Frontal cortex (tissue), 4 donors: Measurements from ENCODE around the gene GIT1. TPM values are rescaled to one million over a fixed set of nuclear protein-coding genes. Genes with fewer than 3 reads are reported as not detected.
A peak's percentile ranks its signal among the peaks of the same experiment; 100 is the strongest.

Experiments
- DNase-seq, 2 donors: peaks; one replicate each; pipeline ENCODE4 v3.0.0; 2012; ENCODE audit warnings: low spot score in 2 of 2
- FAIRE-seq: peaks from 2 replicates; lab custom pipeline; 2012; peaks lifted over from hg19 to GRCh38; lab: Jason Lieb, UNC
- total RNA-seq: library from RNA; depleted of rRNA; stranded (reverse); fragments of >200 nt; gene quantifications from one replicate; pipeline ENCODE4 v1.2.3, GENCODE V29; 2014
- donor health status: control.
- donor health status: control.
- donor health status: control.

GIT1 gene
- total RNA-seq: 30.6 TPM

DNA sequence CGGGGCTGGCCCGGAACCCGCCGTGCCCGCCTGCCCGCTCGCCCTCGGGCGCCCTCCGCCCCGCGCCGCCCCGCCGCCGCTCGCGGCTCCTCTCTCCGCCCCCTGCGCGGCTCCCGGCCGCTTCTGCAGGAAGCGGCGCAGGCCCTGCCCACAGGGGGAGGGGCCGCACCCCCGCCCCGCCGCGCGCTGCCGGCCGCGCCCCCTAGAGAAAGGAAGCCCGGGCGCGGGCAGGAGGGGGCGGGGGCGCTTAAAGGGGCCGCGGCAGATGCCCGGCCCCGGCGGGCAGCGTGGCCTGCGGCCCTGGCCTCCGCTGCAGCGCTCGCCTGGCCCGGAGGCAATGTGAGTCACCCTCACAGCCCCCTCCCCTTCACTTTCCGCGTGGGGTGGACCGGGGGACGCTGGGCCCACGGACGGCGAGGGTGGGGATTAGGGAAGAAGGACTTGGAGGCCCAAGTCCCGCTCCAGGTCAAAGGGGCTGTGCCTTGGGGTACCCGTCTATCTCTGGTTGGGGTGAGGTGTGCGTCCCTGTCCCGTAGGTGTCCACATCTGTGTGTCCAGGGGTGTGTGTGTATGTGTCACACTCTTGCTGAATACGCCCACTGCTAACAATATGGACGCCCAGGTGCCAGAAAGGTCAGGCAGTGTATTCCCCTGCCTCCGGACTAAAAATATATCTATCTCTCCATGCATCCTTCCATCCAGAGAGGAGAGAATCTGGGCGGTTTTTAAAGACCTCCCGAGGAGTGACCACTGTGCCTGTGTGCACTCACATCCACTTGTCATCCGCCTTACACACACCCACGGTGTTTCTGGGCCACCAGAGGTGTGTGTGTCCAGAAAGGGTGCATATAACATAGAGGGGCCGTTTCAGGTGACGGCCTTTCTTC is at the start of gene GIT1:
Gene GIT1, minus strand, starts transcription at position 125 of the 887 bp plus-strand sequence. CDS start 270 bp downstream, outside the sequence.
- no peak for FAIRE-seq

GRCh38 chr17:29633886-29634285 is 44.4 kb upstream of the GIT1 start:
- DNase-seq (no peak), FAIRE-seq (no peak)

More for the DNA sequence above, at the start of gene GIT1:
- peak; percentile 97 to 98 for DNase-seq

DNA sequence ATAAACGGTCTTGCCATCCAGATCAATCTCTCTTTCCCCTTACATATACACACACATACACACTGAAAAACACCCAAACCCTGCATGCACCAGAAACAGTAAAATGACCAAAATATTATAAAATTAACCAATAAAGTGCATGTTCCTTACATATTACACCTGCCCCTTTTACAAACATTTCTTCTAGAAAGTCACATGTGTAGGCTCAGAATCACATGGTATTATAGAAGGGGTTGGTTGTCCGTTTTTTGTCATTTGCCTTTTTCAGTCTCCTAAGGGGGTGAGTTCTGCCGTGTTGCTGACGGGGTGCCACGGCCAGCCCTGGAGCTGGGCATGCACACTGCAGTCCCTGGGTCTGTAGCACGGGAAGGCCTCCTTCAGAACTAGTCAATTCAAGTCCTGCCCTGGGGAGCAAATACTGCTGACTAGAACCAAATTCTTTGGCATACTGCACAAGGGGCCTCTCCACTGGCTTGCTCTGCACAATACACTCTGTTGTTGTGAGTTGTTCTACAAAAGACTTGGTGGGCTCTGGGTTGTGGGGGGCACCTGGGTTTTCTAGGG is 41.3 kb upstream of the GIT1 start:
- DNase-seq: no peak
- FAIRE-seq: no peak

DNA sequence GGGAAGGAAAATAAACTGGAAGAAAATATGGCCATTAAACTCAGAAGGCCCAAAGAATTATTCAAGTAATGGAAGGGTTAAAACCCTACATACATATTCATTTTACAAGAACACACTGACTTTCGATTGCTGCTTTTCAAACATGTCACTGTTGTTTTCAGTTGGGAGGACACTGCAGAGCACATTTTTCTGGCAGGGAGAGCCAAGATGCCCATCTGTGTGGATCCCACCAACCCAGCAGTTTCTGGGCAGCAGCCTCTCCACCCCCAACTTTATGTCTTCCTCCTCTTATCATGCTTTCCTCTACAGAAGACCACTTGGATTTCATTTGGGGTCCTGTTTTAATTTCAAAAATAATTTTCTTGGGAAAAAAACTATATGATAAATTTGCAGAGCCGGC is 40.4 kb upstream of the GIT1 start:
- FAIRE-seq: no peak
- no peak for DNase-seq

- DNase-seq (no peak), FAIRE-seq (no peak)
Measured at GRCh38 chr17:29628644-29629043, 39.2 kb upstream of the GIT1 start.

DNA sequence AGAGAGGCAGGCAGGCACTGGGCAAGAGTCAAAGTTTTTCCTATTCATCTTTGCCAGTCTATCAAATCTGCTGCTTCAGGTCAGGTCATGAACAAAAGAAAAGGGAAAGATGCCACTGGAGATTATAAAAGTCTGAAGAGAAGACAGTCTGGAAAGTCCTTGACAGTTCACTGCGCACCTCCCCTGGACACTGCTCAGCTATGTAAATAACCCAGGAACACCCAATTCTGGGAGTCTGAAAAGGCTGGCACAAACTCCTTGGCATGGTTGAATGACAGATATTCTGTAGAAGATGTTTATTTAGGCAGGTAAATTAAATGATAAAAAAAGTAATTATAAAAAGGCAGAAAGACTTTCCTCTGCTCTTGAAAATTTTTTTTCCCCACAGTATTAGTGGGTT is 38.5 kb upstream of the GIT1 start:
- DNase-seq (no peak), FAIRE-seq (no peak)

GRCh38 chr17:29625037-29625750 is 35.7 kb upstream of the GIT1 start:
- DNase-seq (peak in 1 of 2 donors; percentile 66), FAIRE-seq (no peak)

GRCh38 chr17:29624586-29624985 is 35.1 kb upstream of the GIT1 start:
- FAIRE-seq: no peak

DNA sequence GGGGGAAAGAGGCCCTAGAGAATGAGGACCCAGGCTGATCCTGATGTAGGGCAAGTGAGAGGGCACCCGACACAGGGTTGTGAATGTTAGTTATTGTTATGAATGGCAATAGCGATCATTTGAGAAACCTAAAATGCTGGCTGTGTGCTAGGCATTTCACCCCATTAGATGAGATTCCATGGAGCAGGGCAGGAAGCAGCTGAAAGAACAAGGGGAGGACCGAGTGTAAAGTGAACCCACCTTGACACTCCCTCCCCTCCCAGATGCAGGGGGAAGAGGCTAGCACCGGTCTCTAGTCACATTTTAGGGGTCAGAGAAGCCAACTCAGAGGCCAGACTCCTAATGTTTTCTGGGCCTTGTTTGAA is 33.8 kb upstream of the GIT1 start:
- FAIRE-seq: no peak
- DNase-seq: no peak

More at GRCh38 chr17:29624586-29624985, 35.1 kb upstream of the GIT1 start:
- DNase-seq: no peak

DNA sequence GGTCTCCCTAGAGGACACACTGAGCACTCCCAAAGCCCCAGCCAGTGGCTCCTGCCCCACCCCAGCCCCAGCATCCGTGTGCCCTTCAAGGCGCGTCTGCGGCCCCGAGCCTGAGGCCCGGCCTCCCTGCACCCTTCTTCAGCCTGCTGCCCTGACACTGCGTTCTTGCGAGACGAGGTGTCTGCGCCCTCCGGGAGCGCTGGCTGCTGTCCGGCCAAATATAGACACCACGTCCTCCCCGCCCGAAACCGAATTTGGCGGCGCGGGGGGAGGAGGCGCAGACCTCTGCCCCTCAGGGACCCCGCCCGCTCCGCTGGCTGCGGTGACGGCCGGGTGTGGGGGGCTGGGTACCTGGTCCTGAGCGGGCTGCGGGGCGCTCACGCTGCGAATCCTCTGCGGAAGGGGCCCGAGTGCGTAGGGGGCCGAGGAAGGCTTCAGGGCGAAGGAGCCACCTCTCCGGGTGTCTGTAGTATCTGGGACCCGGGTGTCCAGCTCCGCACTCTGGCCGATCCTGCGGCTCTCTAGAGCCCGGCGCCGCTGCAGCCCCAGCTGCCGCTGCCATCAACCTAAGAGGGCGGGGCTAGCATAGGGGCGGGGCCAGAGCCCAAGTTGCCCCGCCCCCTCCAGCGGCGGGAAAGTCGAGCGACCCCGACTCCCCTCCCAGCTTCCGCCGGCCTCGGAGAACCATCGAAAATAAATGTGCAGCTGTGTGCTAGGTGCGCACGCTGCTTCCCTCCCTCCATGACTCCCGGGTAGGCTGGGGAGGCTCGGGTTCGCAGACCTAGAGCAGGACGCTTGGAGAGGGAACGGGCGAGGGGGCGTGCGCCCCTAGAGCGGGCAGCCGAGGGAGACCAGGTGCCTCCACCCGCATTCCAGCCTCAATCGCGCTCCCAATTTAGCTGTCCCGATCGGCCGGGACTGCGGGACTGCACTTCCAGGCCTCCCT is 33.2 kb upstream of the GIT1 start, which contains the start of gene CORO6:
Gene CORO6, minus strand, starts transcription at position 576 of the 946 bp plus-strand sequence. CDS start 1,491 bp downstream, outside the sequence.
- FAIRE-seq (no peak), DNase-seq (peak; percentile 63 to 82)

GRCh38 chr17:29621751-29622194 is 32.3 kb upstream of the GIT1 start:
- FAIRE-seq (no peak), DNase-seq (no peak)

DNA sequence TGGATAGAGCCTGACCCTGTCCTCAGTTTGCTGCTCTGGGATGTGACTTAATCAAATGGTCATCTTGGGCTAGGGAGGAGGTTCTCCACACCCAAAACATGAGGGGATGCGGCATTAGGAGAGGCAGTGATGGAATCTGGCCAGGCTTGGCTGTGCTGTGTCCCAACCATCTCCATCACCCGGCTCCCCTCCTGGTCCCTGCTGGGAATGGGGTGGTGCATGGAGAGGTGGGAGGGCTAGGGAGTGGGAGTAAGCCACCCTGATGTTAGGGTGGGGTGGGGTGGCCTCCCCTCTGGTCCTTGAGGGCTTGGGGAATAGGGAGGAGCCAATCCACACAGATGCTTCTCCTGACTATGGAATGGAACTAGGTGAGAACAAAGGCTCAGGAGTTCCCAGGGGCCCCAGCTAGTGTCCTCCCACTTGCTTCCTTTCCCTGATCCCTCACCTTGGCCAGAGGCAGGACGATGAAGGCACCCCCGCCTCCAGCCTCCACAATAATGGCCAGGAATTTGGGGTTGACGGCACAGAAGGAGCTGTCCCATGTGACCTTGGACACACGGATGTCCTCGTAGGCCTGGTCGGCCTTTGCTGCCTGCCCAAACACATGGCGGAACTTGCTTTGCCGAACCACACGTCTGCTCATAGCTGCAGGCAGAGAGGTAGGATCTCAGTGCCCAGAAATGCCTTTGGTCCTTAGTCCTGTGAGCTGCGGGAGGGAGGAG is 31.5 kb upstream of the GIT1 start:
- DNase-seq: no peak
- FAIRE-seq: no peak

DNA sequence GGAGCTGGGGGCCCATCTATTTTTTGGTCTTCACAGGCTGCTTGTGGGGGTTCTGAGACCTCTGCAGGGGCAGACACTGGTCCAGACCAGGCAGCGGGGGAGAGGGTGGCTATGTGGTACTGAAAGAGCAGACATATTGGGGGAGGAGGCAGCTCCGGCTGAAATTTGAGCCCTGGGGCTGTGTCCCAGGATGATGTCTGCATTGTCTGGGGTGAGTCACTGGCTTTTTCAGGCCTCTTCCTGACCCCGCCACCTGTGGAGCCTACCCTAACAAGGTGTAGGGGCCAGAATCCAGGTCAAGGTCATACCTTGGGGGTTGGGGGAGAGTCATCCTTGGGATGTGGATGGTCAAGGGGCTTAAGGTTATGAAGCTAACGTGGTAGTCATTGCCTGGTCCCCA is 30.8 kb upstream of the GIT1 start:
- DNase-seq: no peak

DNA sequence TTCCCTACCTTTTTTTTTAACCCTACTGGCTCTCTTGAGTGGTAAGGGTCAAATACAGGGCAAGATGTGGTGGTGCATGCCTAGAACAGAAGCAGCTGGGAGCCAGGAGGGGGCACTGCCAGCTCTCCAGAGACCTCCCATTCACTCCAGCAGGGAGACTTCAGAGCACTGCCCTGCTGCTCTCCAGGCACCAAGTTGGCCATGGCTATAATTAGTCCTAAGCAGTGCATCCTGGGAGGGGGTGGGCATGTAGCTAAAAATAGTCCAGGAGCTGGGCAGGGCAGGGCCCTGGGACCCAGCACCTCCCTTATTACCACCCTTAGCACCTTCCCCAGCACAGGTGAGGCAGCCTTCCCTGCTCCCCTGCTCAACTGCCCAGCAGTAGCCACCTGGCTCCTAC is 29.8 kb upstream of the GIT1 start:
- FAIRE-seq: no peak
- DNase-seq: no peak

More for the DNA sequence above, 30.8 kb upstream of the GIT1 start:
- no peak for FAIRE-seq

- FAIRE-seq (no peak), DNase-seq (no peak)
Measured at GRCh38 chr17:29618272-29619065, 29.0 kb upstream of the GIT1 start.

GRCh38 chr17:29617481-29618271 is 28.2 kb upstream of the GIT1 start:
- FAIRE-seq (no peak), DNase-seq (peak; percentile 78 to 79)

DNA sequence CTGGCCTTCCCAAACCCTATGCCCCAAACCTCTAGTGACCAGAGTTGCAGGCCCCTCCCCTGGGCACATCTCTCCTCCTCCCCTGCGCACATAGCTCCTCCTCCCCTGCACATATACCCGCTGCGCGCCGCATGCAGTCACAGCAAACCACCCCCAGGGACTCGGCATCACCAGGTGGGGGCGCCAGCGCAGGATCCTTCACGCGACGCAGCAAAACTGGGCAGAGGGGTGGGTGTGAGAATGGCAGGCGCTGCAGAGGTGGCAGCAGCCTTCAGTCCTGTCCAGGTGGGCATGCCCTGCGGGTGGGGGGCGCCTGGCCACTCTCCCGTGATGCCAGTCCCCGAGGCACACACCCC is 27.7 kb upstream of the GIT1 start:
- FAIRE-seq: no peak

More for the DNA sequence above, 27.7 kb upstream of the GIT1 start:
- DNase-seq: peak; percentile 74 to 79
